ENCODE results near the gene GNE. TPM values are rescaled to one million over a fixed set of nuclear protein-coding genes. Genes with fewer than 3 reads are reported as not detected.

Gene GNE
- total and polyA plus RNA-seq, 2 experiments from 2014 or later = 2.2 to 15.7 TPM

- TF ChIP-seq ZNF462 (CRISPR knock-in tag; IDR thresholded peaks at IDR 0.05) (no peak), STAT1 (IDR thresholded peaks at IDR 0.05; ENCODE audit: unreplicated experiment) (no peak), ZNF114 (CRISPR knock-in tag; IDR thresholded peaks at IDR 0.05) (no peak), NANOG (IDR thresholded peaks at IDR 0.05; ENCODE audit: borderline replicate concordance) (no peak), CREB1 (CRISPR knock-in tag; IDR thresholded peaks at IDR 0.05; ENCODE audit: low read depth) (no peak), EZH2phosphoT487 (IDR thresholded peaks at IDR 0.05; ENCODE audit: unreplicated experiment) (no peak), ETS1 (IDR thresholded peaks at IDR 0.05) (no peak), REST (IDR thresholded peaks at IDR 0.05; ENCODE audit: unreplicated experiment) (no peak)
Observed at GRCh38 chr9:36217256-36217968, 40.8 kb downstream of the GNE start (continued).

Measured in GM23338 (cell line).